ENCODE data around the gene CDK5R2.

The CDK5R2 gene

GRCh38 chr2:219001577-219002394 lies 42.3 kb downstream of the CDK5R2 start:
- DNase-seq (ENCODE audit: low read depth in 1 of 2, low spot score in 1 of 2): no peak

- DNase-seq (ENCODE audit: low read depth in 1 of 2, low spot score in 1 of 2): no peak
These were observed 43.2 kb downstream of the CDK5R2 start for GRCh38 chr2:219002395-219003266.

DNA sequence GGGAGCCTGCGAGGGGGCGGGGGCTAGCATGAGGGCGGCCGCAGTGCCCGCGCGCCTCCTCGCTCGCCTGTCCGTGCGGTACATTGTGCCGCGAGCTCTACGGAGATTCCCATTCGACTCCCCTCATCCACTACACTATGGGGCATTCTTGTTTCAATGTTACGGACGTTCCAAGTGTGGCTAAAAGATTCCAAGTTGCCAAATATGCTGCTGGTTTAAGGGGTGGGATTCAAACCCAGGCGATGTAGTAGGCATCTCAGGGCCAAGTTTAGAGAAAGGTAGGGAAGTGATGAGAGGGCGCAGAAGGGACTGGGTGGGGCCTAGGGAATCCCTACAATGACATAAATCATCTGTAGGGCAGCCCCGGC lies 43.8 kb downstream of the CDK5R2 start:
- no peak for DNase-seq (ENCODE audit: low read depth in 1 of 2, low spot score in 1 of 2)

- no peak for DNase-seq (ENCODE audit: low read depth in 1 of 2, low spot score in 1 of 2)
These were observed 44.5 kb downstream of the CDK5R2 start for GRCh38 chr2:219003979-219004378.

DNA sequence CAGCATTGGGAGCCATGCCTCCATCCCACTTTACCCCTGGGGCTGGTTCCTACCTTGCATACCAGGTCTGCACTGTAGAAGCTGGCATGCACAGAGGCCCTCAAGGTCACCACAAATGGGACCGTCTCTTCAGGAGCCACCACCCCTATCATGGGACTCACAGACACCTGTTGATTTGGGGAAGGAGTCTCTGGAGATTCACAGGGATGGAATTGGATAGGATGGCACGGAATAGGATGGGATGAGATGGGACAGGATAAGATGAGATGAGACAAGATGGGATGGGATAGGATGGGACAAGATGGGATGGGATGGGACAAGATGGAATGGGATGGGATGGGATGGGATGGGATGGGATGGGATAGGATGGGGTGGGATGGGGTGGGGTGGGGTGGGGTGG lies 49.8 kb downstream of the CDK5R2 start:
- no peak for DNase-seq (ENCODE audit: low read depth in 1 of 2, low spot score in 1 of 2)

GRCh38 chr2:219010162-219010756 lies 50.8 kb downstream of the CDK5R2 start:
- no peak for DNase-seq (ENCODE audit: low read depth in 1 of 2, low spot score in 1 of 2)

DNA sequence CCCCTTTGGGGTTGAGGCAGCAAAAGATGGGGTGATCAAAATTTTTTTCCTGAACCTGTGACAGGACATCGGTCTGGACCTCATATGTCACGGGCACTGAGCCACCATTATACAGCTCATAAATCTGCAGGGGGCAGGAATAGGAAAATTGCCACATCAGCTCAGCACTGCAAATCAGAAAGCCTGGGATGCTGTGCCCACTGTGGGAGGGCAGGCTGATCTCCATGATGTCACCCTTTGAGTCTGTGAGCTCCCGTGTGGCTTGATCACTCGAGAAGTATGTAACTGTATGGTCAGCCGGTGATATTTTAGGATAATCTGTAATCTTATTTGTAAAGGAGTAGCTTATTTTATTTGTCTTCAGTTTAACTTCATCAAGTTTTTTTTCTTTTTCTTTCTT lies 51.4 kb downstream of the CDK5R2 start:
- no peak for DNase-seq (ENCODE audit: low read depth in 1 of 2, low spot score in 1 of 2)
